Peyer's patch (tissue), 4 donors: Measurements from ENCODE around the gene FBL. TPM values are rescaled to one million over a fixed set of nuclear protein-coding genes. Genes with fewer than 3 reads are reported as not detected.

ENCODE experiments used
- DNase-seq, 3 donors: peaks; one replicate each; pipeline ENCODE4 v3.0.0-alpha.2; 2017 to 2019
- H3K27ac ChIP-seq, 4 donors: fragments of 200-600 bp; sonication (generic); one replicate each; pipeline ENCODE4 v1.5.1; 2016 to 2019
- H3K27me3 ChIP-seq, 2 donors: fragments of 200-600 bp; sonication (generic); one replicate each; pipeline ENCODE4 v1.5.1; 2019
- H3K36me3 ChIP-seq, 3 donors: fragments of 200-600 bp; sonication (generic); one replicate each; pipeline ENCODE4 v1.5.1; 2016 to 2019
- H3K4me1 ChIP-seq, 4 donors: fragments of 200-600 bp; sonication (generic); one replicate each; pipeline ENCODE4 v1.5.1; 2016 to 2019
- H3K4me3 ChIP-seq, 4 donors: fragments of 200-600 bp; sonication (generic); 1 replicate in 3 of 4; 2 replicates in 1 of 4; pipeline ENCODE4 v1.5.1; 2016 to 2019; ENCODE audit warnings: mild to moderate bottlenecking in 1 of 4
- H3K9me3 ChIP-seq, 4 donors: fragments of 200-600 bp; sonication (generic); one replicate each; pipeline ENCODE4 v1.5.1; 2016 to 2019; ENCODE audit warnings: mild to moderate bottlenecking in 1 of 4
- CTCF ChIP-seq, 6 experiments: fragments of 450-650 bp in 4 of 6; fragments of 200-600 bp in 2 of 6; sonication (generic) in 1 of 6; IDR thresholded peaks; one replicate each; pipeline ENCODE4 v1.5.1; 2017 to 2019; ENCODE audit warnings: antibody characterized with exemption in 6 of 6, mild to moderate bottlenecking in 3 of 6, moderate library complexity in 1 of 6
- POLR2A ChIP-seq, 2 donors: fragments of 450-650 bp; IDR thresholded peaks; one replicate each; pipeline ENCODE4 v1.5.1; 2017; ENCODE audit warnings: antibody characterized with exemption in 2 of 2, mild to moderate bottlenecking in 2 of 2, moderate library complexity in 2 of 2
- total RNA-seq, 4 donors: library from RNA; depleted of rRNA; stranded (reverse); fragments of >200 nt; gene quantifications; one replicate each; pipeline ENCODE4 v1.1.0, GENCODE V29; 2016

Gene FBL
- total RNA-seq, 4 donors from 2014 or later = 42.4 to 206 (median 103) TPM

- Histone ChIP-seq H3K27me3 (no peaks in the 10 kb centered on the region), H3K36me3 (no peaks in the 10 kb centered on the region), H3K27ac (peak overlapping the region; percentile 85 to 87 (median 85)), H3K4me1 (peaks cover 0 to 32% (median 11%) of the 10 kb centered on the region in 4 donors), H3K9me3 (no peaks in the 10 kb centered on the region), H3K4me3 (peak overlapping the region; percentile 85 to 93 (median 88))
- DNase-seq = no peak
- TF ChIP-seq CTCF (IDR thresholded peaks at IDR 0.05) = no peak
- no peak for TF ChIP-seq POLR2A (IDR thresholded peaks at IDR 0.05)
Observed at GRCh38 chr19:39846678-39847486, 703 bp upstream of the FBL start.

GRCh38 chr19:39845584-39845932, 621 bp downstream of the FBL start:
- Histone ChIP-seq H3K27ac (peak overlapping the region; percentile 85 to 87 (median 85)), H3K4me1 (peaks cover 0 to 32% (median 11%) of the 10 kb centered on the region in 4 donors)

GRCh38 chr19:39845172-39845571, 1.0 kb downstream of the FBL start:
- Histone ChIP-seq H3K9me3 (no peaks in the 10 kb centered on the region), H3K4me3 (peak overlapping the region; percentile 85 to 93 (median 88)), H3K27me3 (no peaks in the 10 kb centered on the region), H3K4me1 (peaks cover 0 to 32% (median 11%) of the 10 kb centered on the region in 4 donors), H3K36me3 (peaks cover 0 to 2% (median 0%) of the 10 kb centered on the region in 3 donors), H3K27ac (peak overlapping the region in 1 of 4 donors; percentile 87)
- no peak for TF ChIP-seq CTCF (IDR thresholded peaks at IDR 0.05)
- TF ChIP-seq POLR2A (IDR thresholded peaks at IDR 0.05) = no peak
- no peak for DNase-seq

More at GRCh38 chr19:39845584-39845932, 621 bp downstream of the FBL start:
- H3K4me3 ChIP-seq = peak overlapping the region; percentile 85 to 93 (median 88)
- TF ChIP-seq POLR2A (IDR thresholded peaks at IDR 0.05) = no peak
- TF ChIP-seq CTCF (IDR thresholded peaks at IDR 0.05) = no peak
- H3K36me3 ChIP-seq = no peaks in the 10 kb centered on the region
- H3K27me3 ChIP-seq = no peaks in the 10 kb centered on the region
- no peak for DNase-seq
- H3K9me3 ChIP-seq = no peaks in the 10 kb centered on the region

GRCh38 chr19:39843919-39844793, 2.0 kb downstream of the FBL start:
- H3K27ac ChIP-seq = no peak overlapping the region
- H3K36me3 ChIP-seq = peaks cover 0 to 12% (median 0%) of the 10 kb centered on the region in 3 donors
- no peak for DNase-seq
- no peaks in the 10 kb centered on the region for H3K27me3 ChIP-seq
- H3K4me1 ChIP-seq = peaks cover 0 to 32% (median 11%) of the 10 kb centered on the region in 4 donors
- H3K4me3 ChIP-seq = no peak overlapping the region
- no peak for TF ChIP-seq POLR2A (IDR thresholded peaks at IDR 0.05)
- TF ChIP-seq CTCF (IDR thresholded peaks at IDR 0.05) = peak; percentile 40 to 71 (median 64)
- H3K9me3 ChIP-seq = no peaks in the 10 kb centered on the region

GRCh38 chr19:39842693-39843435, 3.3 kb downstream of the FBL start:
- DNase-seq = no peak
- Histone ChIP-seq H3K27ac (no peak overlapping the region), H3K4me1 (peaks cover 0 to 32% (median 11%) of the 10 kb centered on the region in 4 donors), H3K4me3 (no peak overlapping the region), H3K9me3 (no peaks in the 10 kb centered on the region), H3K27me3 (no peaks in the 10 kb centered on the region), H3K36me3 (peaks cover 0 to 25% (median 0%) of the 10 kb centered on the region in 3 donors)
- TF ChIP-seq CTCF (IDR thresholded peaks at IDR 0.05) (no peak), POLR2A (IDR thresholded peaks at IDR 0.05) (no peak)
